GM10266 (cell line): Measurements from ENCODE around the gene PTPRCAP.

Source experiments
- DNase-seq: peaks from one replicate; pipeline ENCODE4 v3.0.0; 2012; ENCODE audit errors: extremely low spot score
- TF ChIP-seq, protein P1 (sequence below): IDR thresholded peaks from 2 replicates; pipeline ENCODE4 v1.5.1; 2012; ENCODE audit warnings: mild to moderate bottlenecking, low read depth; ENCODE audit not compliant: control insufficient read depth, insufficient read depth; ENCODE audit errors: missing control alignments

The PTPRCAP gene

DNA sequence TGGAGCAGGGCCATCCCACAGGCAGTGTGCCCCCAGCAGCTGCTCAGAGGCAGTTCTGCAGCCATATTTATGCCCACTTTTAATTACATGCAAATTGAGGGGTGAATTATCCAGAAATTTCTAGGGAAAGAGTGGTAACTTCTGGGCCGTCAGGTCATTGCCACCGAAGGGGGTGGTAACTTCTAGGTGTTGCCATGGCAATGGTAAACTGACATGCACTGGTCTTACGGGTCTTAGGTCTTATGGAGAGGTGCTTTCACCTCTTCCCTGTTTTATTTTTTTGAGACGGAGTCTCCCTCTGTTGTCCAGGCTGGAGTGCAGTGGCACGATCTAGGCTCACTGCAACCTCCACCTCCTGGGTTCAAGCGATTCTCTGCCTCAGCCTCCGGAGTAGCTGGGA is 35.4 kb upstream of the PTPRCAP start:
- no peak for DNase-seq
- TF ChIP-seq, protein P1, sequence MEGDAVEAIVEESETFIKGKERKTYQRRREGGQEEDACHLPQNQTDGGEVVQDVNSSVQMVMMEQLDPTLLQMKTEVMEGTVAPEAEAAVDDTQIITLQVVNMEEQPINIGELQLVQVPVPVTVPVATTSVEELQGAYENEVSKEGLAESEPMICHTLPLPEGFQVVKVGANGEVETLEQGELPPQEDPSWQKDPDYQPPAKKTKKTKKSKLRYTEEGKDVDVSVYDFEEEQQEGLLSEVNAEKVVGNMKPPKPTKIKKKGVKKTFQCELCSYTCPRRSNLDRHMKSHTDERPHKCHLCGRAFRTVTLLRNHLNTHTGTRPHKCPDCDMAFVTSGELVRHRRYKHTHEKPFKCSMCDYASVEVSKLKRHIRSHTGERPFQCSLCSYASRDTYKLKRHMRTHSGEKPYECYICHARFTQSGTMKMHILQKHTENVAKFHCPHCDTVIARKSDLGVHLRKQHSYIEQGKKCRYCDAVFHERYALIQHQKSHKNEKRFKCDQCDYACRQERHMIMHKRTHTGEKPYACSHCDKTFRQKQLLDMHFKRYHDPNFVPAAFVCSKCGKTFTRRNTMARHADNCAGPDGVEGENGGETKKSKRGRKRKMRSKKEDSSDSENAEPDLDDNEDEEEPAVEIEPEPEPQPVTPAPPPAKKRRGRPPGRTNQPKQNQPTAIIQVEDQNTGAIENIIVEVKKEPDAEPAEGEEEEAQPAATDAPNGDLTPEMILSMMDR: no peak

DNA sequence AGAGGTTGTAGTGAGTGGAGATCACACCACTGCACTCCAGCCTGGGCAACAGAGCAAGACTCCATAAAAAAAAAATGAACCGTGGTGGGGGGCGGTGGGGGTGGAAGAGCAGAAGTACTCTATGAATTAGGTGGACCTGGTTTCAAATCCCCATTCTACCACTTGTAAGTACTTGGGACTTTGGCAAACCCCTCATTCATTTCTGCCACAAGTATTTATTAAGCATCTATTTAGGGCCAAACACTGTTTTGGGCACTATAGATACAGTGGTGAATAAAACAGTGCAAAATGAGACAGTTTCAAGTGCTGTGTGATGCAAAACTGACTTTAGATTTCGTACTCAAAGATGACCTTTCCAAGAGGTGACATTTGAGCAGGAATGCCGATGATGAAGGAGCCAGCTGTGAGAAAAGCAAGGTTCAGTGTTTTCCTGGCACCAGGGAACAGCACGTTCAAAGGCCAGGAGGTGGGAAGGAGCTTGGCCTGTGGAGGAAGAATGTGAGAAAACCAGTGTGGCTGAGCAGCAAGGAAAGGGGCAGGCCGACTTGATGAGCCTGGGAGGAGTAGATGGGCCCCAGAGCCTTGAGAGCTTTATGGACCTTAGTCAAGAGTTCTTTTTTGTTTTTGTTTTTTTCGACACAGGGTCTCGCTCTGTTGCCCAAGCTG is 33.0 kb upstream of the PTPRCAP start:
- DNase-seq: no peak
- TF ChIP-seq, protein P1: no peak

DNA sequence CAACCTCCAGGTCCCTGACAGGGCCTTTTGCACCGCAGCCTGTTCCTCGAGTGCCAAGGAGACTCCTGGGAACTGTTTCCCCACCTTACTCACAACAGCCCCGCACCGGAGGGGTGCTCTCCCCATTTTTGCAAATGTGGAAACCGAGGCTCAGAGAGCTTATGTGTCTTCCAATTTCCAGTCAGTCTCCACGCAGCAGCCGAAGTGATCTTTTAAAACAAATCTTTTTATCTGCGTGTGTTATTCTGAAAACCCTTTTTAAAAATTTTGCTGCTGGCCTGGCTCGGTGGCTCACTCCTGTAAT is 32.0 kb upstream of the PTPRCAP start:
- TF ChIP-seq, protein P1: no peak
- DNase-seq: no peak

DNA sequence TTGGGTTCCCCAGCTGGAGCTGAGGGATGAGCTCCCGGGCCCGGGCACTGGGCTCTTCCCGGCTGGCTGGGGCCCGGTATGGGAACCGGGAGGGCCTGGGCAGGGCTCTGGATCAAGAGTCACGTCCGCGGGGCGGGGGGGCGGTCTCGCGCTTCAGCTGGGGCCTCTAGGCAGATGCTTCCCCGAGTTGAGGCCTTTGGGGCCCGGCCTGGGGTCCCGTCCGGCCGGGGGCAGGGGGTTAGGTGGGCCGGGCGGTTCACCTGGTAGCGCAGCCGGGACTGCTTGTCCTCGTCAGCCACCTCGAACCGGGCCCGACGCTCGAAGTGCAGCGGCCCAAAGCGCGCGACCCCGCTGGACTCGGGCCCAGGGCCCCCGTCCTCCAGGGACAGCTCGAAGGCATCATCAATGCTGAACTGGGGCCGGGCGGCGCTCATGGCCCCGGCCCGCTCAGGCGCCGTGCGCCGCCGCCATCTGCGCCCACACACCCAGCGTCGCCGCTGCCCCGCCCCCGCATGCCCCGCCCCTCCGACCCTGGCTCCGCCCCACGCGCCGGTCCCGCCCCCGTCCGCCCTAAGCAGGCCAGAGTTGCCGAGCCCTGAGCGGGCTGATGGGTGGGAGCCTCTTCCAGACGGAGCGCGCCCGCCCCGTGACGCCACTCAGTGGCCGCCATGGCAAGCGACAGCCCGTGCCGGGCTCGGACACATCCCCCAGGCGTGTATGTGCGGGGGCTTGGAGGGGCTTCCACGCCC is 31.5 kb upstream of the PTPRCAP start, which contains the start of gene TMEM134:
TMEM134 (minus strand) TSS at position 493 of the 749 bp plus-strand sequence; CDS start at position 434, 59 bp downstream.
- TF ChIP-seq, protein P1: peak; percentile 75
- peak; percentile 98 for DNase-seq

DNA sequence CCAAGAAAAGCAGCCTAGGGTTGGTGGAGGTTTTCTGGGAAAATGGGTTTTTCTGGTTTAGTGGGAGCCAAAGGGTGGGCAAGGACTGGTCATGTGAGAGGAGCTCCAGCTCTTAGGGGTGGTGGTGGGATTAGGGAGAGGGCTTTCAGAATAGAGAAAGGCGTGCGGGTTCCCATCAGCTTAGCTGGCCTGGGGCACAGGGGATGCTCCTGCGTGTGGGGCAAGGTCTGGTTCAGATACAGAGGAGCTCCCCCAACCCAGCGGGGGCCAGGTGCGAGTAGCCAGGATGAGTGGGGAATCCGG is 30.9 kb upstream of the PTPRCAP start:
- DNase-seq: no peak

DNA sequence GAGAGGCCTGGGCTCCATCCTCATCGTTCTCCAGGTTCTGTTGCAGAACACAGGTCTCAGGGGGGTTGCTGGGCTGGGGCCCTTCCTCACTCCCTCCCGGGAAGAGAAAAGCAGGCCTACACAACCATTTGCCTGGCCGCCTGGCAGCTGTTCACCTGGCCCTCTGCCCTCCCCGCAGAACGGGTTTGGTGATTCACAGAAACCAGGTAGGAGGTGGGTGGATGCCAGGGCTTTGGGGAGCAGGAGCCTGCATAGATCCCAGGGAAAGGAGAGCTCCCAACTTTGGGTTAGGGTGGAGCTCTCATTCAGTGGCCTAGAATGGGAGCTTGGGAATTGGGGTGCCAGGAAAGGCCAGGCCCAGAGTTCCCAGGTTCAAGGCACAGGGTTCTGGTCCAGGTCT is 30.6 kb upstream of the PTPRCAP start:
- no peak for DNase-seq
- TF ChIP-seq, protein P1: no peak

More for the DNA sequence above, 30.9 kb upstream of the PTPRCAP start:
- TF ChIP-seq, protein P1: no peak
